Kidney epithelial cell (primary cell): ENCODE results near the gene AQP12B. TPM values are rescaled to one million over a fixed set of nuclear protein-coding genes. Genes with fewer than 3 reads are reported as not detected.
"Not testable (repeated sequence)": the region's sequence is repeated elsewhere in the genome, so short reads cannot be mapped to it uniquely, and the experiment has no call there.

ENCODE experiments used
- DNase-seq: peaks from one replicate; pipeline ENCODE4 v3.0.0-alpha.2; 2010; ENCODE audit warnings: low read depth
- H3K27me3 ChIP-seq: 2 replicates; pipeline ENCODE4 v1.6.0; 2011; ENCODE audit warnings: low read length; ENCODE audit not compliant: control insufficient read depth, insufficient read depth
- H3K36me3 ChIP-seq: 2 replicates; pipeline ENCODE4 v1.5.1; 2011; ENCODE audit warnings: low read length; ENCODE audit not compliant: control insufficient read depth, insufficient read depth
- H3K4me3 ChIP-seq: 2 replicates; pipeline ENCODE4 v1.5.1; 2011; ENCODE audit warnings: low read depth, mild to moderate bottlenecking, control low read depth, low read length
- total RNA-seq: library from RNA; depleted of rRNA; stranded (reverse); fragments of >200 nt; gene quantifications from 2 replicates; pipeline ENCODE4 v1.2.3, GENCODE V29; 2015
- TF ChIP-seq, protein P1 (sequence below): IDR thresholded peaks from 2 replicates; pipeline ENCODE4 v1.5.1; 2011; ENCODE audit warnings: mild to moderate bottlenecking, moderate library complexity, low read length, control low read depth, inconsistent platforms; ENCODE audit not compliant: insufficient read depth, poor library complexity, severe bottlenecking

AQP12B gene
- total RNA-seq, 1 donor from 2014 or later = not detected

DNA sequence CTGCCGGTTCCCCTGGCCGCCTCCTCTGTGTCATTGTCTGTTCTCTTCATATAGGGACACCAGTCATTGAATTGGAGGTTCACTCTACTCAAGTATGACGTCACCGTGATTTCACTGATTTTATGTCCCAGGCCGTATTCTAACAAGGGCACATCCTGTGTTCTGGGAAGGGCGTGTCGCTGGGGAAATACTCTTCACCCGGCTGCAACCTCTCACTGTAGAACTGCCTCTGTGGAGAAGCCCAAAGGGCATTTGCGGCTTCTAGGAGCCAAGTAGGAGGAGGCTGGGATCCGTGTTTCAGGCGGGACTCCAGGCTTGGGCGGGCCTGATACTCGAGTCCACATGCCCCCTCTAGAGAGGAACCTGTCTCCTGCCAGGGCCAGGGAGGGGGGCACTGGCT is 13.8 kb upstream of the AQP12B start:
- H3K36me3 ChIP-seq, H3K27me3 ChIP-seq, DNase-seq, H3K4me3 ChIP-seq: not testable (repeated sequence)

DNA sequence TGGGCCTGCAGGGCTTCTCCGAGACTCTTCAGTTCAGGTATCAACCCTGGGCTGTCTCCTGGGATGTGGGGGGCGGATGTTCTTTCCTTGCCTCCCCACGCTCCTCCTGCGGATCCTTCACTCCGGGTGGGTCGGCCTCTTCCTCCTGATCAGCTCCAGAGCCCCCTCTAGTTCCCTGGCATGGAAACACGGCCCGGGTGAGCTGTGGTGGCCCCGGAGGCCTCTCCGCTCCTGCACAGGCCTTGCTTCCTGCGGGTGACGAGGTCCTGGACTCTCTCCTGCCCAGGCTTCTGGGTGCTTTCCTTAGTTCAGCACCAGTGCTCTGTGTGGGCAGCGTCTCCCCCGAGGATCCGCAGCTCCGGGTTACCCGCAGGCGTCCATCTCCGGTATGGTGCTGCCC is 12.9 kb upstream of the AQP12B start:
- not testable (repeated sequence) for H3K36me3 ChIP-seq, DNase-seq, H3K27me3 ChIP-seq, H3K4me3 ChIP-seq

DNA sequence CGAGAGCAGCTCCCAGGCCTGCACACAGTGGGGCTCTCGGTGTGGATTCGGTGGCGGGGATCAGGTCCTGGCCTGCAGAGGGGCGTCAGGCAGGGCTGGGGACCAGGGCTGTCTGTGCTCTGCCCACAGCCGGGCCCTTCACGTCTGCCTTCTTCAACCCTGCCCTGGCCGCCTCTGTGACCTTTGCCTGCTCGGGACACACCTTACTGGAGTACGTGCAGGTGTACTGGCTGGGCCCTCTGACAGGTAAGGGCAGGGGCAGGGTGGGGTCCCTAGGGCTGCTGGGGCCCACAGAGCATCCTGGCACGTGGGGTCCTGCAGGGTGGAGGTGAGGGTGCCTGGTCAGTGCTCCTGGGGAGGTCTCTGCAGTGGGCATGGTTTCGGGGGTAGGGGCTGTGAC is 11.6 kb upstream of the AQP12B start:
- DNase-seq, H3K36me3 ChIP-seq, H3K4me3 ChIP-seq, H3K27me3 ChIP-seq: not testable (repeated sequence)

DNA sequence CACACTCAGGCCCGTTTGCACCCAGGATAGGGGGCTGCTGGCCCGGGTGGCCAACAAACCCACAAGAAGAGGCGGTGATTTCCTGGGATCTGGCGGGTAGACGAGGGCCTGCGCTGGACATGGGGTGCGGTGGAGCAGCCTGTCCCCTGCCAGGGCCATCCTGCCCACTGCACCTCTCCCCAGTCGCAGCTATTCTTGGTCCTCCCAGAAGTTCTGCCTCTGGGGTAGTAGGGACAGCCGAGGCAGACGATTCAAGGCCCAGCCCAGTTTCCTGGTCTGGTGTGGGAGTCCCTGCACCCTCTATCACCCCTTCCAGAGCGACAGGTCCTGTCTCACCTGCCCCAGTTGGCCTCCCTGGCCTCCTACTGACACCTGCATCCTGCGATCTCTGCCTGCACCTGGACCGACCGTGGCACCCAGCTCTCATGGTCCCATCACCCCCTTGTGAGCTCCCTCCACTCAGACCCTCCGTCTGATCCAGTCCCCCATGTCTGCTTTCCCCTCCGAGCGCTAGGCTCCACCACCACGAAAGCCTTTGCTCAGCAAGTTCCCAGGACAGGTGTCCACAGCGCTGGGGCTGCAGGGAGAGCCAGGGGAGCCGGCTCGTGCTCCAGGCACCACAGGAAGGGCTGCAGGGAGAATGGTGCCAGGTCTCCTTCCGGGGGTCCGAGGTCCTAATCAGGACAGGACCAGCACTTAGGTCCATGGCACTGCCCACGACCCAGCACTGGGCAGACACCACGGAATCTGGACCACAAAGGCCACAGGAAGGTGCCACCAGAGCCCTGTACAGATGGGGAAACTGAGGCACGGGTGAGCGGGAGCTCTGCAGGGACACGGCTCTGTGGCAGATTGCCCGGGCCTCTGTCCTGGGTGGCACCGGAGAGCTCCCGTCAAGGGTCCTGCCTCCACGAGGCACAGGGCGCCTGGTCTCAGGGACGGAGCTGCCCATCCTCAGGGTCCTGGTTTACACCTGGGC is 10.2 kb upstream of the AQP12B start:
- H3K27me3 ChIP-seq, DNase-seq, H3K36me3 ChIP-seq, H3K4me3 ChIP-seq: not testable (repeated sequence)

DNA sequence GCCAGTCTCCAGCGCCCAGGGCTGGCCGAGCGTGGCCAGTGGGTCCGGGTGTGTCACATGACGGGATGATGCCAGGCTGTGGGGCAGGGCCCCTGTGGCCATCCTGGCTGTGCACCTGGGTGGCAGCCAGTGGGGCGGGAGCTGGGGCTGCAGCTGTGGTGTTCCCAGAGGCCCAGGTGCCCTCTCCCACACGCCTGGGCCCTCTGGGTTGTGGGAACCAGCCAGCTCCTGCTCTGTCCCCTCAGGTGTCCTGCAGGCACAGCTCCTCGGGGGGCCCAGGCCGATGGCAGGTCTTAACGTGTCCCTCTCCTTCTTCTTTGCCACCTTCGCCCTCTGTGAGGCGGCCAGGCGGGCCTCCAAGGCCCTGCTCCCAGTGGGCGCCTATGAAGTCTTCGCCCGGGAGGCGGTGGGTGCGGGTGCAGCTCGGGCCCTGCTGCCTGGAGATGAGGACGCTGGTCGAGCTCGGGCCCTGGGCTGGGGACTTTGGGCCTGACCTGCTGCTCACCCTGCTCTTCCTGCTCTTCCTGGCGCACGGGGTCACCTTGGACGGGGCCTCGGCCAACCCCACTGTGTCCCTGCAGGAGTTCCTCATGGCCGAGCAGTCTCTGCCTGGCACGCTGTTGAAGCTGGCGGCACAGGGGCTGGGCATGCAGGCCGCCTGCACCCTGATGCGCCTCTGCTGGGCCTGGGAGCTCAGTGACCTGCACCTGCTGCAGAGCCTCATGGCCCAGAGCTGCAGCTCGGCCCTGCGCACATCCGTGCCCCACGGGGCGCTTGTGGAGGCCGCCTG is 9.1 kb upstream of the AQP12B start, which contains the start of gene AQP12A:
Gene AQP12A (plus strand): TSS at position 236 of the 790 bp plus-strand sequence. CDS start 48 bp downstream, at position 284.
- DNase-seq, H3K4me3 ChIP-seq, H3K36me3 ChIP-seq: not testable (repeated sequence)
- H3K27me3 ChIP-seq = peaks cover 17% of the 10 kb centered on the region

DNA sequence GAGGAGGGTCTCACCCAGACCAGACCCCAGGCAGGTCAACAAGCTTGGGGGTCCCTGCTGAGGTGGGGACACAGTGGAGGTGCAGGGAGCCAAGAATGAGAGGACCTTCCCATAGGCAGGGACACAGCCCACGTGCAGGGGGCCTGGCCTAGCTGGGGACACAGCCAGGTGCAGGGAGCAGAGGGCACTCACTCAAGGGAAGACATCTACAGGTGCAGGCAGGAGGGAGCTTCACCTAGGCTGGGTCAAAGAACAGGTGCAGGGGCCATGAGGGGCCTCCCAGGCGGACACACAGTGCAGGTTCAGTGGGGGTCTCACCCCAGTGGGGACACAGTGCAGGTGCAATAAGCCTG is 8.4 kb upstream of the AQP12B start:
- H3K4me3 ChIP-seq, H3K36me3 ChIP-seq, DNase-seq: not testable (repeated sequence)
- peaks cover 18% of the 10 kb centered on the region for H3K27me3 ChIP-seq

DNA sequence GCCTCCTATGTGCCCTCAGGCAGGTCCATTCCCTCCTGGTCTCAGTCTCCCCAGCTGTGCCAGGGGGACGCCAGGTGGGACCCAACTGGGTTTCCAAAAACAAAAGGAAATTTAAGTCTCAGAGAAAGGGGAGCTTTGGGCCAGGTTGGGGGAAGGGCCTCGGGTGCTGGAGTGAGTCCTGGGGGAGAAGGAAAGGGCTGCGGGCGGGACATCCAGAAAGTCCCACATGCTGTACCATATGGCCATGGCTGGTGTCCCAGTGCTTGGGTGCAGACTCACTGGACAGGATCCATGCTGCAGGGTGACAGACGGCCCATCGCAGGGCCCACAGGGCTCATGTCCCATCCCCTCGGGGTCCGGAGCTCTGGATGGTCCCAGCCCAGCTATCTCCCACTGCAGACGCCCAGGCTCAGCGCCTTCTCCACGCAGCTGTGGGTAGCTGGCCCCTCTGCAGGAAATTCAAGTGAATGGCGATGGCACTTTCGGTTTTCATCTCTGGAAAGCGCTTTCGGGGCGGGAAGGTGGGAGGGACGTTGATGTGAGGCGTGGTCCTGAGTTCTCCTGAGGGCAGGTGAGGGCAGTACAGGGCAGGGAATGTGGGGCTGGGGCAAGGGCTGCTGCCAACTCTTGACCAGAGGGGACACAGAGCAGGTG is 7.9 kb upstream of the AQP12B start:
- H3K36me3 ChIP-seq, H3K4me3 ChIP-seq, DNase-seq: not testable (repeated sequence)
- H3K27me3 ChIP-seq = peaks cover 23% of the 10 kb centered on the region

DNA sequence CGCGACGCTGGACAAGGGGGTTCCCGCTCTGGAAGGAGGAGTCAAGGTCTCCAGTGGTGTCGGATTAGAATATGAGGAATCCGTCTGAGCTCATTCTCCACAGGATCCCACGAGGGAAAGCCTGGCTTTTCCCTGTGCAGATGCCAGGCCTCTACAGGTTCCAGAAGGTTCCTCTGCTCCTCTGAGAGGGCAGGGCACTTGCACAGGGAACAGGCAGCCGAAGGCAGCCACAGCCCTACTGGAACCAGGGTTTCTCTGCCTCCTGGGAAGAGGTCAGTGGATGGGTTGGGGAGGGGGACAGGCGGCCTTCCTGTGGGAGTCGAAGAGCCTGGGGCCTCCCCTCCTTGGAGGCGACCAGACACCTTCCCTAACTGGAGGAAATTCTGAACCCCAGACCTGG is 7.3 kb upstream of the AQP12B start:
- Histone ChIP-seq H3K27me3 (peaks cover 23% of the 10 kb centered on the region), H3K36me3 (no peaks in the 10 kb centered on the region), H3K4me3 (no peak overlapping the region)
- no peak for DNase-seq
- TF ChIP-seq, protein P1, sequence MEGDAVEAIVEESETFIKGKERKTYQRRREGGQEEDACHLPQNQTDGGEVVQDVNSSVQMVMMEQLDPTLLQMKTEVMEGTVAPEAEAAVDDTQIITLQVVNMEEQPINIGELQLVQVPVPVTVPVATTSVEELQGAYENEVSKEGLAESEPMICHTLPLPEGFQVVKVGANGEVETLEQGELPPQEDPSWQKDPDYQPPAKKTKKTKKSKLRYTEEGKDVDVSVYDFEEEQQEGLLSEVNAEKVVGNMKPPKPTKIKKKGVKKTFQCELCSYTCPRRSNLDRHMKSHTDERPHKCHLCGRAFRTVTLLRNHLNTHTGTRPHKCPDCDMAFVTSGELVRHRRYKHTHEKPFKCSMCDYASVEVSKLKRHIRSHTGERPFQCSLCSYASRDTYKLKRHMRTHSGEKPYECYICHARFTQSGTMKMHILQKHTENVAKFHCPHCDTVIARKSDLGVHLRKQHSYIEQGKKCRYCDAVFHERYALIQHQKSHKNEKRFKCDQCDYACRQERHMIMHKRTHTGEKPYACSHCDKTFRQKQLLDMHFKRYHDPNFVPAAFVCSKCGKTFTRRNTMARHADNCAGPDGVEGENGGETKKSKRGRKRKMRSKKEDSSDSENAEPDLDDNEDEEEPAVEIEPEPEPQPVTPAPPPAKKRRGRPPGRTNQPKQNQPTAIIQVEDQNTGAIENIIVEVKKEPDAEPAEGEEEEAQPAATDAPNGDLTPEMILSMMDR = no peak

DNA sequence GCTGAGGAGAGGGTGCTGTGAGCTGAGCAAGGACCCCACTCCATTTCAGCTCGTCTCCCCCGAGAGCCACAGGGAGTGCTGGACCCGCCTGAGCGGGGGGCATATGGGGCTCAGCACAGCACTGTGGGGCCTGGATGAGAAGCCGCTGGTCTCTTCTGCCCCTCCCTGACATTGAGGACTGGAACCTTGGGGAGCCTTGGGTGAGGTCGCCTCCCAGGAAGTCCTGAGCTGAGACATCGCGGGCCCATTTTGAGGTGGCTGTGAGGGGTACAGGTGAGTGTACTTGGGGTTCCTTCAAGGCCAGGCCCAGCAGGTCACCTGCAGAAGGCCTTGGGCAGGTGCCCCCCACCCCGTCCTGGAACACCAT is 5.9 kb upstream of the AQP12B start:
- TF ChIP-seq, protein P1 = no peak
- DNase-seq = no peak

More for the DNA sequence above, 5.9 kb upstream of the AQP12B start:
- H3K4me3 ChIP-seq = no peak overlapping the region
- peaks cover 28% of the 10 kb centered on the region for H3K27me3 ChIP-seq
- no peaks in the 10 kb centered on the region for H3K36me3 ChIP-seq
